Neural progenitor cell (in vitro differentiated cells): Measurements from ENCODE around the gene CREB5.

Experiments used
- EZH2 ChIP-seq: fragments of 200-600 bp; sonication (generic); IDR thresholded peaks from 2 replicates; pipeline ENCODE4 v1.6.1; 2017; ENCODE audit warnings: antibody characterized with exemption, mild to moderate bottlenecking, moderate library complexity
- EZH2phosphoT487 ChIP-seq: fragments of 200-600 bp; sonication (generic); IDR thresholded peaks from 2 replicates; pipeline ENCODE4 v1.6.1; 2017; ENCODE audit warnings: antibody characterized with exemption
- TF ChIP-seq, protein P1 (sequence below): fragments of 200-600 bp; sonication (generic); IDR thresholded peaks from 2 replicates; pipeline ENCODE4 v1.5.1; 2017; ENCODE audit warnings: antibody characterized with exemption, mild to moderate bottlenecking

DNA sequence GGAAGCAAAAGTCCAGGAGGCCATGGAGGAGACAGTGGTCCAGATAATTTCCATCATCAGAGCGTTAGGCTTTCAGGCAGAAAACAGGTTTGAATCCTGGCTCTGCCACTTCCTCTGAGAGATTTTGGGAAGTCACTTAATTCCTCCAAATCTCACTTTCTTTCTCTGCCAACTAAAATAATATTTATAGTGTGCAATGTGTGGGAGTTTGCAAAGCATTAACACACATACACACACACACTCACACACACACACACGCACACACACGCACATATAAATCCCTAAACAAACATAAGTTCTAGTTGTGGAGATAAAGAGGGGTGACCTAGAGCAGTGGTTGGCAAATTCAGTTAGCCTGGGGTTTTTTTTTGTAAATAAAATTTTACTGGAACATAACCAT, 461.0 kb downstream of the CREB5 start:
- TF ChIP-seq EZH2phosphoT487 = no peak
- TF ChIP-seq, protein P1, sequence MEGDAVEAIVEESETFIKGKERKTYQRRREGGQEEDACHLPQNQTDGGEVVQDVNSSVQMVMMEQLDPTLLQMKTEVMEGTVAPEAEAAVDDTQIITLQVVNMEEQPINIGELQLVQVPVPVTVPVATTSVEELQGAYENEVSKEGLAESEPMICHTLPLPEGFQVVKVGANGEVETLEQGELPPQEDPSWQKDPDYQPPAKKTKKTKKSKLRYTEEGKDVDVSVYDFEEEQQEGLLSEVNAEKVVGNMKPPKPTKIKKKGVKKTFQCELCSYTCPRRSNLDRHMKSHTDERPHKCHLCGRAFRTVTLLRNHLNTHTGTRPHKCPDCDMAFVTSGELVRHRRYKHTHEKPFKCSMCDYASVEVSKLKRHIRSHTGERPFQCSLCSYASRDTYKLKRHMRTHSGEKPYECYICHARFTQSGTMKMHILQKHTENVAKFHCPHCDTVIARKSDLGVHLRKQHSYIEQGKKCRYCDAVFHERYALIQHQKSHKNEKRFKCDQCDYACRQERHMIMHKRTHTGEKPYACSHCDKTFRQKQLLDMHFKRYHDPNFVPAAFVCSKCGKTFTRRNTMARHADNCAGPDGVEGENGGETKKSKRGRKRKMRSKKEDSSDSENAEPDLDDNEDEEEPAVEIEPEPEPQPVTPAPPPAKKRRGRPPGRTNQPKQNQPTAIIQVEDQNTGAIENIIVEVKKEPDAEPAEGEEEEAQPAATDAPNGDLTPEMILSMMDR = no peak
- no peak for TF ChIP-seq EZH2
